GM06990 (cell line): Measurements from ENCODE around the gene WNK2.
"Not testable (repeated sequence)": the region's sequence is repeated elsewhere in the genome, so short reads cannot be mapped to it uniquely, and the experiment has no call there.

Source experiments
- DNase-seq: peaks from one replicate; pipeline ENCODE4 v3.0.0-alpha.2; 2011; ENCODE audit not compliant: insufficient read length; ENCODE audit errors: extremely low read depth
- H3K27me3 ChIP-seq: replicated peaks from 2 replicates; pipeline ENCODE4 v1.6.0; 2011; ENCODE audit warnings: low read length; ENCODE audit not compliant: control insufficient read depth, insufficient read depth
- H3K36me3 ChIP-seq: 2 replicates; pipeline ENCODE4 v1.5.1; 2011; ENCODE audit warnings: low read length; ENCODE audit not compliant: control insufficient read depth, insufficient read depth
- H3K4me3 ChIP-seq: replicated peaks from 2 replicates; pipeline ENCODE4 v1.5.1; 2011; ENCODE audit warnings: low read depth, mild to moderate bottlenecking, control low read depth, low read length
- TF ChIP-seq, protein P1 (sequence below): IDR thresholded peaks from 2 replicates; pipeline ENCODE4 v1.5.1; 2011; ENCODE audit warnings: low read length, control low read depth, mild to moderate bottlenecking, inconsistent platforms; ENCODE audit not compliant: insufficient read depth, poor library complexity, severe bottlenecking

WNK2 gene

DNA sequence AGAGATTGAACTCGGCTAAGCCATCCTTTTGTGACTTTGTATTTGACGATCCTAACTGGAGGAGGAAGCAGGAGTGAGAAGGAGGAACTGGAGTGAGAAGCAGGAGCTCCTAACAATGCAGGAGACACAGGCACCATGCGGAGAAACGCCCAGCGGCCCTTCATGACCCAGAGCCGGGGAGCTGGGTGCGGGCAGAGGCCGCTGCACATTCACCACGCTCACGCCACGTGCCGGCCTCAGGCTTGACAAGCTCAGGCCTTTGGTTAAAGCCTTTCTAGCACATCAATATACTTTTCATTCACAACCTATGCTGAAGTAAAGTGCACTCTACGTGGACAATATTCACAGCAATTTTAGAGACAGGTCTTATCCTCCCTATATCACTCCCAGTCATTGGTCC lies 142.7 kb downstream of the WNK2 start:
- TF ChIP-seq, protein P1, sequence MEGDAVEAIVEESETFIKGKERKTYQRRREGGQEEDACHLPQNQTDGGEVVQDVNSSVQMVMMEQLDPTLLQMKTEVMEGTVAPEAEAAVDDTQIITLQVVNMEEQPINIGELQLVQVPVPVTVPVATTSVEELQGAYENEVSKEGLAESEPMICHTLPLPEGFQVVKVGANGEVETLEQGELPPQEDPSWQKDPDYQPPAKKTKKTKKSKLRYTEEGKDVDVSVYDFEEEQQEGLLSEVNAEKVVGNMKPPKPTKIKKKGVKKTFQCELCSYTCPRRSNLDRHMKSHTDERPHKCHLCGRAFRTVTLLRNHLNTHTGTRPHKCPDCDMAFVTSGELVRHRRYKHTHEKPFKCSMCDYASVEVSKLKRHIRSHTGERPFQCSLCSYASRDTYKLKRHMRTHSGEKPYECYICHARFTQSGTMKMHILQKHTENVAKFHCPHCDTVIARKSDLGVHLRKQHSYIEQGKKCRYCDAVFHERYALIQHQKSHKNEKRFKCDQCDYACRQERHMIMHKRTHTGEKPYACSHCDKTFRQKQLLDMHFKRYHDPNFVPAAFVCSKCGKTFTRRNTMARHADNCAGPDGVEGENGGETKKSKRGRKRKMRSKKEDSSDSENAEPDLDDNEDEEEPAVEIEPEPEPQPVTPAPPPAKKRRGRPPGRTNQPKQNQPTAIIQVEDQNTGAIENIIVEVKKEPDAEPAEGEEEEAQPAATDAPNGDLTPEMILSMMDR, result no peak
- H3K27me3 ChIP-seq, result no peaks in the 10 kb centered on the region
- H3K4me3 ChIP-seq, result no peak overlapping the region
- DNase-seq, result no peak
- H3K36me3 ChIP-seq, result no peaks in the 10 kb centered on the region

GRCh38 chr9:93329629-93330280 lies 145.8 kb downstream of the WNK2 start:
- Histone ChIP-seq H3K36me3 (no peaks in the 10 kb centered on the region), H3K4me3 (no peak overlapping the region), H3K27me3 (no peaks in the 10 kb centered on the region)
- no peak for DNase-seq
- TF ChIP-seq, protein P1, result no peak

DNA sequence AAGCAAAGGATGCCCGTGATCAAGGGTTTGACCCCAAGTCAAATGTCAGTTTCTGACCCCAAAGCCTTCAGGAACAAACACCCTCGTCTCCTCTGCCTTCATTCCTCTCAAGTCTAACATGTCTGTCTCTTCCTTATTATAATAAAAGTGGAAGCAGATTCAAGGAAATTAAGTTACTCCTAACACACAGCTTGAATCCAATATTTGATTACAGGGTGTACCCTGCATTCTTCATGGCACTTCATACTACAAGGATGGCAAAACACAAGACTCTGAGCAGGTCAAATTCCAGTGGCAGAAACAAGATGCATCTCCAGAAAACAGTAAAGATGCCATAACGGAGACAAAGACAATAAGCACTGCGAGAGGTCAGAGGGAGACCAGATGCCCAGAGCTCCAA lies 148.4 kb downstream of the WNK2 start:
- DNase-seq, result no peak
- no peaks in the 10 kb centered on the region for H3K27me3 ChIP-seq
- H3K36me3 ChIP-seq, result no peaks in the 10 kb centered on the region
- TF ChIP-seq, protein P1, result no peak
- H3K4me3 ChIP-seq, result no peak overlapping the region

DNA sequence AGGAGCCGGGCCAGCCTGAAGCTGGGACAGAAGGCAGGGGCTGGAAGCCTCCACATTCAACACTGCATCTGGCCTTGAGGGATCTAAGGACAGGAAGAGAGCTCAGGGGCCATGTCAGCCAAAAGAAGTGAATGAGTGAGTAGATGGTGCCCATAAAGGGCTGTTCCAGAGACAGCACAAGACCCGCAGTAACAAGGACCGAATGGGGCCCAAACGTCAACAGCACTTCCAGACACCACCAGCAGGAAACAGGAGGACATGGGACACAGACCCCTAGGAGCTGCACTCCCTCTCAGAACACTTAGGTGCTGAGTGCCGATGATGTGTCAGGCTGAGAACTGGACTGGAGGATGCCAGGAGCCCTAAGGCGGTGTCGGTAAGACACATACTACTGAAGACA lies 152.8 kb downstream of the WNK2 start:
- Histone ChIP-seq H3K36me3 (no peaks in the 10 kb centered on the region), H3K4me3 (no peak overlapping the region), H3K27me3 (no peaks in the 10 kb centered on the region)
- TF ChIP-seq, protein P1, result no peak
- no peak for DNase-seq

DNA sequence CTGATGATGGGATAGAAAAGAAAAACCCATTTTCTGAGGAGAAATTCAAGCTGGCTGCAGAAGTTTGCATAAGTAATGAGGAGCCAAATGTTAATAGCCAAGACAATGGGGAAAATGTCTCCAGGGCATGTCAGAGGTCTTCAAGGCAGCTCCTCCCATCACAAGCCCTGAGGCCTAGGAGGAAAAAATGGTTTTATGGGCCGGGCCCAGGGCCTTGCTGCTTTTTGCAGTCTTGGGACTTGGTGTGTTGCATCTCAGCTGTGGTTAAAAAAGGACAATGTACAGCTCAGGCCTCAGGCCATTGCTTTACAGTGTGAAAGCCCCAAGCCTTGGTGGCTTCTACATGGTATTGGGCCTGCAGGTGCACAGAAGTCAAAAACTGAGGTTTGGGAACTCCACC lies 154.3 kb downstream of the WNK2 start:
- H3K27me3 ChIP-seq, H3K4me3 ChIP-seq, H3K36me3 ChIP-seq, DNase-seq: not testable (repeated sequence)

DNA sequence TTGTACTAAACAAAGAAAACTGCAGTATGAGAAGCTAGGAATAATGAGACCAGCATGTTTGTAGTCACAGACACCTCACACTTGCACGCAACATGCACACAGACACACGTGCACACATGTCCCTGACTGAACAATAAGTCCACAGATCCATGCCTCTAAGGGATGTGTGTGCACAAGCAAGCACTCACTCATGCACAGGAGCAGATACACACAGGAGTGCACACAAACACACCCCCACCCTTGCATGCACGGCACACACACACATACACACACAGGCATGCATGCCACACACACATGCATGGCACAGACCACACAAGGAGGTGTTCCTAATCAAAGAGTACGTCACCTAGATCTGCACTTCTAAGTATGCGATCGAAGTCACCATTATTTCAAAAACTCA lies 156.2 kb downstream of the WNK2 start:
- TF ChIP-seq, protein P1, result no peak
- H3K36me3 ChIP-seq, result no peaks in the 10 kb centered on the region
- no peak for DNase-seq
- no peaks in the 10 kb centered on the region for H3K27me3 ChIP-seq
- no peak overlapping the region for H3K4me3 ChIP-seq

DNA sequence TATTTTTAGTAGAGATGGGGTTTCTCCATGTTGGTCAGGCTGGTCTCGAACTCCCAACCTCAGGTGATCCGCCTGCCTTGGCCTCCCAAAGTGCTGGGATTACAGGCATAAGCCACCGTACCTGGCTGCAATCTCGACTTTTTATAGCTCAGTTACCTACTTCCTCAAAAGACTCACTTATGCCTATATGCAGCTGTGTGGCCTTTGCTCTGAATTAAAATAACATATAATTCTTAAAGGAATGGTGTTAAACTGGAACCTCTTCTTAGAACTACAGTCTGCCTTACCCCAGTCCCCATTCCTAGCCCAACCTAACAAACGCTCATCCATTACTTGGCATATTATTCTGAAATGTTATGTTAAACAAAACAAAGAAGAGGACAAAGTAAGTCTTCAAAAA lies 157.9 kb downstream of the WNK2 start:
- H3K4me3 ChIP-seq, H3K36me3 ChIP-seq, DNase-seq, H3K27me3 ChIP-seq: not testable (repeated sequence)

DNA sequence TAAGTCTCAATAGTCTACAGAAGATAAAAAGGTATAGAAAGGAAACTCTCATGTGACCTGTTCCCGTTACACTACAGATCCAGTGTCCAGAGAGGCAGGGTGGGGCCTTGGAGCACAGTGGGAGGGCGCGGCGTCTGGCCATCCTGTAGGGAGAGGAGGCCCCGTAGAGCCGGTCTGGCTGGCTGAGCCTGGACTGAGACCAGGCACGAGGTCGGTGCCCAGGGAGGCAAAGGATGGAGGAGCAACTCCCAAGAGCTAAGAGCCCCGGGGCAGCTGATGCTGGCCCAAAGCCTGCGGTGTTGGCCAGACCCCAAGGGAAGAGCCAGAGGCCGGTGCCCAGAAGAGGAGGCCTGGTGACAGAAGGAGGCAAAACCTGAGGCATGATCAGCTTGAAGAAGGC lies 158.5 kb downstream of the WNK2 start:
- not testable (repeated sequence) for H3K36me3 ChIP-seq, H3K4me3 ChIP-seq, DNase-seq, H3K27me3 ChIP-seq
